ENCODE measurements around the gene ZNF316. TPM values are rescaled to one million over a fixed set of nuclear protein-coding genes. Genes with fewer than 3 reads are reported as not detected.

Gene ZNF316
- total and polyA plus RNA-seq, 4 donors: 20.9 to 38.5 (median 24.0) TPM

DNA sequence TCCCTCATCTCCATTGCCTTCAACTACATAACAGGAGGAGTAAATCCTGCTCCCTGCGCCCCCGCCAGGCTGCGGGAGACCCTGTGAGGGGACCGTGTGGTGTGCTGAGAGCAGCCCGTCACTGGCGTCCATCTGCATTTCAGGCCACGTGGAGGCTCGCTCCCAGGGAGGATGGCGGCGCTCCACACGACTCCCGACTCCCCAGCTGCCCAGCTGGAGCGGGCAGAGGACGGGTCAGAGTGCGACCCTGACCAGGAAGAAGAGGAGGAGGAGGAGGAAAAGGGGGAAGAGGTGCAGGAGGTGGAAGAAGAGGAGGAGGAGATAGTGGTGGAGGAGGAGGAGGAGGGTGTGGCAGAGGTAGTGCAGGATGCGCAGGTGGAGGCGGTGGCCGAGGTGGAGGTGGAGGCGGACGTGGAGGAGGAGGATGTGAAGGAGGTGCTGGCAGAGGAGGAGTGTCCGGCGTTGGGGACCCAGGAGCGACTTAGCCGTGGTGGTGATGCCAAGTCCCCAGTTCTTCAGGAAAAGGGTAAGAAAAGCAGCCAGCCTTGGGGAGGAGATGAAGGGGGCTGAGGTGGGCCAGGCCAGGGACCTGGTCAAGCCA is 5.2 kb downstream of the ZNF316 start:
- peaks cover 5 to 55% (median 29%) of the 10 kb centered on the region in 4 donors for H3K36me3 ChIP-seq (ENCODE audit: control insufficient read depth in 4 of 4, insufficient read depth in 4 of 4, low read length in 4 of 4)
- H3K4me1 ChIP-seq (ENCODE audit: control insufficient read depth in 5 of 5, insufficient read depth in 5 of 5, low read length in 5 of 5): peaks cover 0 to 13% (median 4%) of the 10 kb centered on the region in 5 donors
- H3K4me3 ChIP-seq: no peak overlapping the region
- no peaks in the 10 kb centered on the region for H3K9me3 ChIP-seq (ENCODE audit: control insufficient read depth in 4 of 4, insufficient read depth in 3 of 4, low read length in 3 of 4)
- WGBS, 2 donors: 95 to 96% methylated on average over 24 of the region's 24 CpGs
- TF ChIP-seq, protein P1, sequence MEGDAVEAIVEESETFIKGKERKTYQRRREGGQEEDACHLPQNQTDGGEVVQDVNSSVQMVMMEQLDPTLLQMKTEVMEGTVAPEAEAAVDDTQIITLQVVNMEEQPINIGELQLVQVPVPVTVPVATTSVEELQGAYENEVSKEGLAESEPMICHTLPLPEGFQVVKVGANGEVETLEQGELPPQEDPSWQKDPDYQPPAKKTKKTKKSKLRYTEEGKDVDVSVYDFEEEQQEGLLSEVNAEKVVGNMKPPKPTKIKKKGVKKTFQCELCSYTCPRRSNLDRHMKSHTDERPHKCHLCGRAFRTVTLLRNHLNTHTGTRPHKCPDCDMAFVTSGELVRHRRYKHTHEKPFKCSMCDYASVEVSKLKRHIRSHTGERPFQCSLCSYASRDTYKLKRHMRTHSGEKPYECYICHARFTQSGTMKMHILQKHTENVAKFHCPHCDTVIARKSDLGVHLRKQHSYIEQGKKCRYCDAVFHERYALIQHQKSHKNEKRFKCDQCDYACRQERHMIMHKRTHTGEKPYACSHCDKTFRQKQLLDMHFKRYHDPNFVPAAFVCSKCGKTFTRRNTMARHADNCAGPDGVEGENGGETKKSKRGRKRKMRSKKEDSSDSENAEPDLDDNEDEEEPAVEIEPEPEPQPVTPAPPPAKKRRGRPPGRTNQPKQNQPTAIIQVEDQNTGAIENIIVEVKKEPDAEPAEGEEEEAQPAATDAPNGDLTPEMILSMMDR (IDR thresholded peaks at IDR 0.05; ENCODE audit: control extremely low read depth, extremely low read depth): no peak
- DNase-seq (no peak), ATAC-seq (ENCODE audit: insufficient read depth, low FRiP score) (no peak)
- H3K27ac ChIP-seq (ENCODE audit: low read depth in 1 of 2, low read length in 1 of 2): no peak overlapping the region
- no peaks in the 10 kb centered on the region for H3K27me3 ChIP-seq (ENCODE audit: control insufficient read depth in 3 of 3, insufficient read depth in 3 of 3, low read length in 2 of 3)
- H3K9ac ChIP-seq (ENCODE audit: insufficient read depth in 1 of 2, low read length in 2 of 2): no peak overlapping the region

DNA sequence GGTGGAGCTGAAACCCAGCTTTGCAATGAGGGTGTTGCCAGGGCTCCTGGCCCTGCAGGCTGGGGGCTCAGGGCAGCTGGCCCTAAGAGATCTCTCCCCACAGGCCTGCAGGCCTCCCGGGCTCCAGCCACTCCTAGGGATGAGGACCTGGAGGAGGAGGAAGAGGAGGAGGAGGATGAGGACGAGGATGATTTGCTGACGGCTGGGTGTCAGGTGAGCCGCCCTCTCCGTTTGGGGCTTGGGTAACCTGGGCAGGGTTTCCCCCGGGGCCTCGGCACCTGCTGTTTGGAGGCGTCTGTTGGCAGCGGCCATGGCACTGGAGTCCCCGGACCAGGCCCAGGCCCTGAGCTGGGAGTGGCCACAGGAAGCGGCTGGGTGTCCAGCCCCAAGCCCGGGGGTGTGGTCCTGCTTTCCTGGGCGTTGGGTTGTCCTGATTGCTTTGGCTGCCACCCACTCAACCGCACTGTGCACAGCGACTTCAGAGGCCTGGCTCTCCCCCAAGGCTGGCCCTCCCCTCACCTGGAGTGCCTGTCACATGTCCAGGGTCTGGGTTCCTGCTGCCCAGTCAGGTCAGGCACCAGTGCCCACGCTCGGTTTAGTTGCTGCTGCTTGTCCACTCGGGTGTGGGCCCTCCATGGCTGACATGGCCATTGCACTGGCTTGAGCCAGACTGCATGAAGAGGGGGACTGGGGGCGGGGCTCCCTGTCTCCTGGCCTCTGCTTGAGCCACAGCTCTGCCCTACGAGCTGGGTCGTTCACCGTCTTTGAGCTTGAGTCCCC is 5.9 kb downstream of the ZNF316 start:
- ATAC-seq (ENCODE audit: insufficient read depth, low FRiP score) (no peak), DNase-seq (no peak)
- H3K9ac ChIP-seq (ENCODE audit: insufficient read depth in 1 of 2, low read length in 2 of 2): no peak overlapping the region
- peaks cover 5 to 62% (median 32%) of the 10 kb centered on the region in 4 donors for H3K36me3 ChIP-seq (ENCODE audit: control insufficient read depth in 4 of 4, insufficient read depth in 4 of 4, low read length in 4 of 4)
- no peaks in the 10 kb centered on the region for H3K9me3 ChIP-seq (ENCODE audit: control insufficient read depth in 4 of 4, insufficient read depth in 3 of 4, low read length in 3 of 4)
- H3K4me3 ChIP-seq: no peak overlapping the region
- no peaks in the 10 kb centered on the region for H3K27me3 ChIP-seq (ENCODE audit: control insufficient read depth in 3 of 3, insufficient read depth in 3 of 3, low read length in 2 of 3)
- WGBS, 2 donors: 87 to 90% methylated on average over 21 to 22 of the region's 22 CpGs
- H3K4me1 ChIP-seq (ENCODE audit: control insufficient read depth in 5 of 5, insufficient read depth in 5 of 5, low read length in 5 of 5): peaks cover 0 to 10% (median 3%) of the 10 kb centered on the region in 5 donors
- TF ChIP-seq, protein P1 (IDR thresholded peaks at IDR 0.05; ENCODE audit: control extremely low read depth, extremely low read depth): no peak
- no peak overlapping the region for H3K27ac ChIP-seq (ENCODE audit: low read depth in 1 of 2, low read length in 1 of 2)

DNA sequence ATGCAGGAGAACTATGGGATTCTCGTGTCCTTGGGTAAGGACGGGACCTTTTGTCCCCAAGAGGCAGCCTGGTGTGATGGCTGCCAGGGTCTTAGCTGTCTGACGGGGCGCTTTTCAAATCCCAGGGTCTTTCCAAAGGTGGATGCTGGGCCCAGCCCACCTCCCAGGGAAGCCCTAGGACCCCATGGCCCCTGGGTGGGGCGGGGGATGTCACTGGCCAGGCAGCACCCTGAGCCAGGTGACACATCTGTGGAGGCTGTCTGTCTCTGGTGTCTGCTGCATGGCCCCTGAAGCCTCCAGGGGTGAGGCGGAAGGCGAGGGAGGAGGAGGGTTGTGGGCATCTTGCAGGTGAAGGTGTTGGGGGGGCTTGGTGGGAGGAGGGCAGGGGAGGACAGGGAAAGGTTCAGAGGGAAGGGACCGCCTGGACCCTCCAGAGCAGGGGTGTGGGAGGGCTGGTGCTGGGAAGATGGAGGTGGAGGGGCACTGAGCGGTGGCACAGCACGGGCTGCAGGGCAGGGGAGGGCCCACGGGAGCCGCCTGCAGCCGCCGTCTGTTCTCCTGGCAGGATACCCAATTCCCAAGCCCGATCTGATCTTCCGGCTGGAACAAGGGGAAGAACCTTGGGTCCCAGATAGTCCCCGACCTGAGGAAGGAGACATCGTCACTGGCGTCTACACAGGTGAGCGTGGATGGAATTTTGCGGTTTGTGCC is 7.0 kb downstream of the ZNF316 start:
- Histone ChIP-seq H3K27ac (ENCODE audit: low read depth in 1 of 2, low read length in 1 of 2) (no peak overlapping the region), H3K9me3 (ENCODE audit: control insufficient read depth in 4 of 4, insufficient read depth in 3 of 4, low read length in 3 of 4) (no peaks in the 10 kb centered on the region), H3K4me3 (no peak overlapping the region), H3K9ac (ENCODE audit: insufficient read depth in 1 of 2, low read length in 2 of 2) (no peak overlapping the region), H3K36me3 (ENCODE audit: control insufficient read depth in 4 of 4, insufficient read depth in 4 of 4, low read length in 4 of 4) (peaks cover 5 to 71% (median 35%) of the 10 kb centered on the region in 4 donors), H3K27me3 (ENCODE audit: control insufficient read depth in 3 of 3, insufficient read depth in 3 of 3, low read length in 2 of 3) (no peaks in the 10 kb centered on the region), H3K4me1 (ENCODE audit: control insufficient read depth in 5 of 5, insufficient read depth in 5 of 5, low read length in 5 of 5) (no peaks in the 10 kb centered on the region)
- TF ChIP-seq, protein P1 (IDR thresholded peaks at IDR 0.05; ENCODE audit: control extremely low read depth, extremely low read depth): no peak
- 96% methylated on average over 21 of the region's 21 CpGs for WGBS, 2 donors
- ATAC-seq (ENCODE audit: insufficient read depth, low FRiP score) (no peak), DNase-seq (no peak)

Measured in lung (tissue), 12 donors.